Measurements from ENCODE around the gene KCNH2. TPM values are rescaled to one million over a fixed set of nuclear protein-coding genes. Genes with fewer than 3 reads are reported as not detected.
A peak's percentile ranks its signal among the peaks of the same experiment; 100 is the strongest.

KCNH2 gene
- total and polyA plus RNA-seq, 2 of the 13 experiments (the other 11 are each of a cell fraction or from before 2014, with no cell fraction given): 0.09 to 0.11 TPM

DNA sequence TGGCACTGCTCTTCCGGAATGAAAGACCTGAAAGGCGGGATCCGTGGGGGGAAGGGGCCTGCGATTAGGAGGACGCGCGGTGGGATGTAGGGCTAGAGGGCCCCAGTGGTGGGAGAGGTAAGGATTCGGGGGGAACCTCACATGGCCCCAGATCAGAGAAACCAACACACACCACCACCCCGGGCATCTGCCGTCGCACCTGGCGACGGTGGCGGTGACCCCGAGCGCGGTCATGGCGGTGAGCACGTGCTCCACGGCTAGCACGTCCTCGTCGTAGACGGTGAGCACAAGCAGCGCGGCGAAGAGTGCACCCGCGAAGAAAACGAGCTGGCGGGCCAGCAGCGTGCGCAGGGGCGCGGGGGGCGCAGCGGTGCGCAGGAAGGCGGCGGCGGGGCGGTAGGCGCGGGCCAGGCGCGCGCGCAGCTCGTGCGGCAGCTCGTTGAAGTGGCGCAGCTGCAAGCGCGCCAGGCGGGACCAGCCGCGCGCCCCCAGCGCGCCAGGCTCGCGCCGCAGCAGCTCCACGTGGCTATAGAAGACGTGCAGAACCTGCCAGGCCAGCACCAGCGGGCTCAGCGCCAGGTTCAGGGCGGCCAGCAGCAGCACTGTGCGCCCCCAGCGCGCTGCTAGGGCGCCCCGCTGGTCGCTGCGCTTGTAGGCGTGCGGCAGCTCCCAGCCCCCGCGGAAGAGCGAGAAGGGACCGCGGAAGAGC is 40.5 kb upstream of the KCNH2 start (continued):
- TF ChIP-seq, protein P1, sequence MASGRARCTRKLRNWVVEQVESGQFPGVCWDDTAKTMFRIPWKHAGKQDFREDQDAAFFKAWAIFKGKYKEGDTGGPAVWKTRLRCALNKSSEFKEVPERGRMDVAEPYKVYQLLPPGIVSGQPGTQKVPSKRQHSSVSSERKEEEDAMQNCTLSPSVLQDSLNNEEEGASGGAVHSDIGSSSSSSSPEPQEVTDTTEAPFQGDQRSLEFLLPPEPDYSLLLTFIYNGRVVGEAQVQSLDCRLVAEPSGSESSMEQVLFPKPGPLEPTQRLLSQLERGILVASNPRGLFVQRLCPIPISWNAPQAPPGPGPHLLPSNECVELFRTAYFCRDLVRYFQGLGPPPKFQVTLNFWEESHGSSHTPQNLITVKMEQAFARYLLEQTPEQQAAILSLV (CRISPR knock-in tag; IDR thresholded peaks at IDR 0.05; ENCODE audit: borderline replicate concordance): peak; percentile 5; the same call in 1 of the 2 replicates
- TF ChIP-seq NFRKB (IDR thresholded peaks at IDR 0.05) (no peak), PLSCR1 (CRISPR knock-in tag; IDR thresholded peaks at IDR 0.05; ENCODE audit: borderline replicate concordance) (no peak), ZNF451 (CRISPR knock-in tag; IDR thresholded peaks at IDR 0.05) (0 out of 2 replicates have a peak, but pooled peaks have one; percentile 39), CHD2 (IDR thresholded peaks at IDR 0.05; ENCODE audit: low read depth, low read length) (no peak), HNRNPLL (IDR thresholded peaks at IDR 0.05; ENCODE audit: low read depth, low read length, poor library complexity, severe bottlenecking) (peak; percentile 31), THAP11 (CRISPR knock-in tag; IDR thresholded peaks at IDR 0.05) (no peak), CREB1 (IDR thresholded peaks at IDR 0.05) (no peak), CREB1 (CRISPR knock-in tag; IDR thresholded peaks at IDR 0.05) (no peak), ZNF414 (CRISPR knock-in tag; IDR thresholded peaks at IDR 0.05) (no peak), ZKSCAN1 (IDR thresholded peaks at IDR 0.05; ENCODE audit: low read length) (no peak), ZFP36 (IDR thresholded peaks at IDR 0.05; ENCODE audit: borderline replicate concordance, low read depth, low read length, partially characterized antibody) (no peak), ZNF777 (CRISPR knock-in tag; IDR thresholded peaks at IDR 0.05) (0 out of 2 replicates have a peak, but pooled peaks have one; percentile 5), HNF1B (CRISPR knock-in tag; IDR thresholded peaks at IDR 0.05) (0 out of 2 replicates have a peak, but pooled peaks have one; percentile 12), KDM1A (CRISPR knock-in tag; IDR thresholded peaks at IDR 0.05) (no peak), FOSL1 (CRISPR knock-in tag; IDR thresholded peaks at IDR 0.05; ENCODE audit: borderline replicate concordance) (no peak), NR2F1 (CRISPR knock-in tag; IDR thresholded peaks at IDR 0.05) (no peak)
- TF ChIP-seq, protein P2, sequence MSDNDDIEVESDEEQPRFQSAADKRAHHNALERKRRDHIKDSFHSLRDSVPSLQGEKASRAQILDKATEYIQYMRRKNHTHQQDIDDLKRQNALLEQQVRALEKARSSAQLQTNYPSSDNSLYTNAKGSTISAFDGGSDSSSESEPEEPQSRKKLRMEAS (IDR thresholded peaks at IDR 0.05): peak; percentile 75
- TF ChIP-seq, protein P3, sequence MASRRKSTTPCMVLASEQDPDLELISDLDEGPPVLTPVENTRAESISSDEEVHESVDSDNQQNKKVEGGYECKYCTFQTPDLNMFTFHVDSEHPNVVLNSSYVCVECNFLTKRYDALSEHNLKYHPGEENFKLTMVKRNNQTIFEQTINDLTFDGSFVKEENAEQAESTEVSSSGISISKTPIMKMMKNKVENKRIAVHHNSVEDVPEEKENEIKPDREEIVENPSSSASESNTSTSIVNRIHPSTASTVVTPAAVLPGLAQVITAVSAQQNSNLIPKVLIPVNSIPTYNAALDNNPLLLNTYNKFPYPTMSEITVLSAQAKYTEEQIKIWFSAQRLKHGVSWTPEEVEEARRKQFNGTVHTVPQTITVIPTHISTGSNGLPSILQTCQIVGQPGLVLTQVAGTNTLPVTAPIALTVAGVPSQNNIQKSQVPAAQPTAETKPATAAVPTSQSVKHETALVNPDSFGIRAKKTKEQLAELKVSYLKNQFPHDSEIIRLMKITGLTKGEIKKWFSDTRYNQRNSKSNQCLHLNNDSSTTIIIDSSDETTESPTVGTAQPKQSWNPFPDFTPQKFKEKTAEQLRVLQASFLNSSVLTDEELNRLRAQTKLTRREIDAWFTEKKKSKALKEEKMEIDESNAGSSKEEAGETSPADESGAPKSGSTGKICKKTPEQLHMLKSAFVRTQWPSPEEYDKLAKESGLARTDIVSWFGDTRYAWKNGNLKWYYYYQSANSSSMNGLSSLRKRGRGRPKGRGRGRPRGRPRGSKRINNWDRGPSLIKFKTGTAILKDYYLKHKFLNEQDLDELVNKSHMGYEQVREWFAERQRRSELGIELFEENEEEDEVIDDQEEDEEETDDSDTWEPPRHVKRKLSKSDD (CRISPR knock-in tag; IDR thresholded peaks at IDR 0.05; ENCODE audit: low read depth): peak; percentile 82
- TF ChIP-seq, protein P4, sequence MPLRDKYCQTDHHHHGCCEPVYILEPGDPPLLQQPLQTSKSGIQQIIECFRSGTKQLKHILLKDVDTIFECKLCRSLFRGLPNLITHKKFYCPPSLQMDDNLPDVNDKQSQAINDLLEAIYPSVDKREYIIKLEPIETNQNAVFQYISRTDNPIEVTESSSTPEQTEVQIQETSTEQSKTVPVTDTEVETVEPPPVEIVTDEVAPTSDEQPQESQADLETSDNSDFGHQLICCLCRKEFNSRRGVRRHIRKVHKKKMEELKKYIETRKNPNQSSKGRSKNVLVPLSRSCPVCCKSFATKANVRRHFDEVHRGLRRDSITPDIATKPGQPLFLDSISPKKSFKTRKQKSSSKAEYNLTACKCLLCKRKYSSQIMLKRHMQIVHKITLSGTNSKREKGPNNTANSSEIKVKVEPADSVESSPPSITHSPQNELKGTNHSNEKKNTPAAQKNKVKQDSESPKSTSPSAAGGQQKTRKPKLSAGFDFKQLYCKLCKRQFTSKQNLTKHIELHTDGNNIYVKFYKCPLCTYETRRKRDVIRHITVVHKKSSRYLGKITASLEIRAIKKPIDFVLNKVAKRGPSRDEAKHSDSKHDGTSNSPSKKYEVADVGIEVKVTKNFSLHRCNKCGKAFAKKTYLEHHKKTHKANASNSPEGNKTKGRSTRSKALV (CRISPR knock-in tag; IDR thresholded peaks at IDR 0.05): peak; percentile 76; the same call in 1 of the 2 replicates

Data from HepG2 (cell line).